Left renal pelvis (tissue), 4 donors: Measurements from ENCODE around the gene DMRTC2. TPM values are rescaled to one million over a fixed set of nuclear protein-coding genes. Genes with fewer than 3 reads are reported as not detected.

ENCODE experiments used
- DNase-seq, 4 donors: peaks; one replicate each; pipeline ENCODE4 v3.0.0-alpha.2; 2013; ENCODE audit warnings: low read depth in 4 of 4, low spot score in 3 of 4
- polyA plus RNA-seq, 4 donors: library from polyadenylated mRNA; unstranded; fragments of 120-200 nt; gene quantifications; one replicate each; pipeline ENCODE4 v1.2.1, GENCODE V29; 2013; ENCODE audit not compliant: insufficient read length in 4 of 4

DMRTC2 gene
- not detected for polyA plus RNA-seq

GRCh38 chr19:41845001-41845050 is at the start of gene DMRTC2:
Gene DMRTC2 (plus strand): TSS chr19:41845042. CDS start chr19:41847429, 2,387 bp downstream.
- no peak for DNase-seq

GRCh38 chr19:41796362-41796761 is 48.5 kb upstream of the DMRTC2 start, which contains the start of gene CEACAM3:
Gene CEACAM3 (plus strand): TSS chr19:41796587. CDS start chr19:41796678, 91 bp downstream.
- no peak for DNase-seq

GRCh38 chr19:41796901-41797300 is 47.9 kb upstream of the DMRTC2 start:
- DNase-seq: no peak

GRCh38 chr19:41799444-41800000 is 45.3 kb upstream of the DMRTC2 start:
- DNase-seq: peak in 2 of 4 donors; percentile 20 to 29

GRCh38 chr19:41801031-41801430 is 43.8 kb upstream of the DMRTC2 start:
- DNase-seq: no peak

GRCh38 chr19:41801792-41802211 is 43.0 kb upstream of the DMRTC2 start:
- DNase-seq: no peak

GRCh38 chr19:41802770-41803169 is 42.1 kb upstream of the DMRTC2 start:
- no peak for DNase-seq

GRCh38 chr19:41804336-41804735 is 40.5 kb upstream of the DMRTC2 start:
- no peak for DNase-seq

GRCh38 chr19:41807176-41807575 is 37.7 kb upstream of the DMRTC2 start:
- DNase-seq: no peak

GRCh38 chr19:41808663-41809566 is 35.9 kb upstream of the DMRTC2 start:
- no peak for DNase-seq

GRCh38 chr19:41810301-41810700 is 34.5 kb upstream of the DMRTC2 start:
- DNase-seq: no peak

- no peak for DNase-seq
Observed at GRCh38 chr19:41811036-41811435, 33.8 kb upstream of the DMRTC2 start.

- no peak for DNase-seq
Observed at GRCh38 chr19:41811981-41812380, 32.9 kb upstream of the DMRTC2 start.

GRCh38 chr19:41813911-41814310 is 30.9 kb upstream of the DMRTC2 start:
- DNase-seq: no peak

GRCh38 chr19:41815301-41815700 is 29.5 kb upstream of the DMRTC2 start:
- no peak for DNase-seq

- no peak for DNase-seq
Observed at GRCh38 chr19:41816761-41817160, 28.1 kb upstream of the DMRTC2 start.

GRCh38 chr19:41821003-41821735 is 23.7 kb upstream of the DMRTC2 start:
- DNase-seq: peak in 1 of 4 donors; percentile 14

GRCh38 chr19:41837981-41838708 is 6.7 kb upstream of the DMRTC2 start:
- DNase-seq: no peak

- DNase-seq: no peak
Observed at GRCh38 chr19:41839211-41839610, 5.6 kb upstream of the DMRTC2 start.

- DNase-seq: no peak
Observed at GRCh38 chr19:41843371-41843770, 1.5 kb upstream of the DMRTC2 start.

- no peak for DNase-seq
Observed at GRCh38 chr19:41844601-41845000, 241 bp upstream of the DMRTC2 start, which contains the start of gene LYPD4. Gene LYPD4 (minus strand): TSS chr19:41844683. CDS start chr19:41839285, 5,398 bp downstream.
